Measurements from ENCODE around the gene IFITM10.

- TF ChIP-seq CTCF (IDR thresholded peaks at IDR 0.05) (no peak), POLR2A (IDR thresholded peaks at IDR 0.05) (no peak)
These were observed 21.3 kb upstream of the IFITM10 start for GRCh38 chr11:1771700-1772099.
